ENCODE measurements around the gene SYNCRIP. TPM values are rescaled to one million over a fixed set of nuclear protein-coding genes. Genes with fewer than 3 reads are reported as not detected.

Gene SYNCRIP
- total and polyA plus RNA-seq, 2 of the 13 experiments (the other 11 are each of a cell fraction or from before 2014, with no cell fraction given), result 8.1 to 112 TPM

GRCh38 chr6:85642774-85643536 lies at the start of gene SYNCRIP (continued):
- peak; percentile 52; the same call in 1 of the 2 replicates for TF ChIP-seq CREM (IDR thresholded peaks at IDR 0.05)
- no peak for TF ChIP-seq CREM (CRISPR knock-in tag; IDR thresholded peaks at IDR 0.05)
- TF ChIP-seq ZNF501 (CRISPR knock-in tag; IDR thresholded peaks at IDR 0.05), result no peak
- TF ChIP-seq RFX5 (IDR thresholded peaks at IDR 0.05; ENCODE audit: low read depth, low read length), result no peak
- peak; percentile 78 for TF ChIP-seq ZNF605 (CRISPR knock-in tag; IDR thresholded peaks at IDR 0.05)
- TF ChIP-seq JUND (CRISPR knock-in tag; IDR thresholded peaks at IDR 0.05), result 0 out of 2 replicates have a peak, but pooled peaks have one; percentile 46
- TF ChIP-seq ZNF597 (CRISPR knock-in tag; IDR thresholded peaks at IDR 0.05), result 0 out of 2 replicates have a peak, but pooled peaks have one; percentile 84
- no peak for TF ChIP-seq ZNF251 (CRISPR knock-in tag; IDR thresholded peaks at IDR 0.05)
- no peak for TF ChIP-seq LBX2 (CRISPR knock-in tag; IDR thresholded peaks at IDR 0.05; ENCODE audit: borderline replicate concordance)
- TF ChIP-seq ZNF446 (CRISPR knock-in tag; IDR thresholded peaks at IDR 0.05), result no peak
- peak; percentile 94 for TF ChIP-seq ZSCAN25 (CRISPR knock-in tag; IDR thresholded peaks at IDR 0.05)
- TF ChIP-seq DNMT1 (CRISPR knock-in tag; IDR thresholded peaks at IDR 0.05), result 0 out of 2 replicates have a peak, but pooled peaks have one; percentile 41
- TF ChIP-seq PCBP1 (IDR thresholded peaks at IDR 0.05; ENCODE audit: borderline replicate concordance, low read depth, low read length), result peak; percentile 87
- TF ChIP-seq NFIC (IDR thresholded peaks at IDR 0.05; ENCODE audit: low read length), result no peak
- no peak for TF ChIP-seq HIC2 (CRISPR knock-in tag; IDR thresholded peaks at IDR 0.05; ENCODE audit: low read depth)
- peak; percentile 84 for TF ChIP-seq MXD1 (CRISPR knock-in tag; IDR thresholded peaks at IDR 0.05)
- TF ChIP-seq RXRA (CRISPR knock-in tag; IDR thresholded peaks at IDR 0.05), result no peak
- TF ChIP-seq BHLHE40 (IDR thresholded peaks at IDR 0.05; ENCODE audit: low read length), result peak; percentile 3; the same call in 1 of the 2 replicates
- TF ChIP-seq SYNCRIP (IDR thresholded peaks at IDR 0.05; ENCODE audit: insufficient read depth, low read depth, low read length), result no peak
- peak; percentile 85 for TF ChIP-seq ARID4A (CRISPR knock-in tag; IDR thresholded peaks at IDR 0.05; ENCODE audit: borderline replicate concordance)
- 0 out of 2 replicates have a peak, but pooled peaks have one; percentile 52 for TF ChIP-seq HOXA7 (CRISPR knock-in tag; IDR thresholded peaks at IDR 0.05)
- TF ChIP-seq SPEN (CRISPR knock-in tag; IDR thresholded peaks at IDR 0.05; ENCODE audit: low read depth), result no peak

All from HepG2 (cell line).